ENCODE data around the gene TAOK3.

GRCh38 chr12:118212606-118213005 lies 160.1 kb downstream of the TAOK3 start:
- TF ChIP-seq CTCF (IDR thresholded peaks at IDR 0.05; ENCODE audit: low read depth, low read length, missing input control) (no peak), YY1 (IDR thresholded peaks at IDR 0.05) (no peak), REST (IDR thresholded peaks at IDR 0.05) (no peak), RXRA (IDR thresholded peaks at IDR 0.05) (no peak), JUND (IDR thresholded peaks at IDR 0.05) (no peak)
